ENCODE data around the gene FLRT1. TPM values are rescaled to one million over a fixed set of nuclear protein-coding genes. Genes with fewer than 3 reads are reported as not detected.

Gene FLRT1
- total and polyA plus RNA-seq, 2 of the 13 experiments (the other 11 are each of a cell fraction or from before 2014, with no cell fraction given): 0.02 to 0.08 TPM

DNA sequence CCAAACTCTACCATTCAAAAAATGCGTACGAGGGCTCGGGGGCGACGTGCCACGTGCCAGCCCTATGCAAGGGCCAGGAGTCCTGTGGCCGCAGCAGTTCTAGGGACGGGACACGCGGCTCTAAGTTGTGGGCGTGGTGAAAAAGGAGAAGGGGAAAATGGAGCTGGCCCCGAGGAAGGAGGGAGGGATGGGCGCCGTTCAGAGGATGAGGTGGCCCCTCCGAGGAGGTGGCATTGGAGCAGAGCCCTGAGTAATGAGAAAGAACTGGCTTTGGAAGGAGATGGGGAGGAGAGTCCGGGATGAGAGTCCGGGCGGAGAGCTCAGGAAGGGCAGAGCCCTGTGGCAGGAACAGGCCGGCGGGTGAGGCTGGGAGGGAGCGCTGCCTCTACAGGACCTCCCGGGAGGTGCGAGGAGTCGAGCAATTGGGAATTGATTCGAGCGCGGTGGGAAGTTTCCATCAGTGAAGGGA is 28.5 kb upstream of the FLRT1 start:
- WGBS (ENCODE audit: low lambda C conversion rate): 12% methylated on average over 21 of the region's 27 CpGs
- peak overlapping the region; percentile 9 to 70 (median 60); a peak in 5 of 6 replicates for H3K4me3 ChIP-seq (replicated peaks in 1 of 3; ENCODE audit: insufficient read depth in 1 of 3, low read depth in 2 of 3, low read length in 3 of 3)
- DNase-seq (ENCODE audit: low spot score) (no peak), FAIRE-seq (no peak), ATAC-seq (peak; percentile 49)
- no peak overlapping the region for H3K27ac ChIP-seq (ENCODE audit: extremely low read length, insufficient read depth, low read length)
- peaks cover 21% of the 10 kb centered on the region for H3K4me1 ChIP-seq (ENCODE audit: insufficient read depth, low read length)
- peaks cover 4% of the 10 kb centered on the region; the same call in 1 of the 2 replicates for H4K20me1 ChIP-seq (ENCODE audit: insufficient read depth, low read length)
- peaks cover 10% of the 10 kb centered on the region; the same call in 1 of the 2 replicates for H3K9me3 ChIP-seq (ENCODE audit: low read length)
- CTCF ChIA-PET (ENCODE audit: low intra/inter-chr PET ratio, low total read pairs): no interaction called here
- BruUV-seq (replicated peaks): TSS peak; percentile 61
- intact Hi-C loops (cut with micrococcal nuclease; ENCODE audit: unreplicated experiment) (loop anchor here (1.0 kb wide), 1 partner anchor 33 kb away; the partner anchor contains the start of gene COX8A), in situ Hi-C loops (cut with HindIII; ENCODE audit: extremely low pct_ligation_motif_present, low pct_unique_long_range_greater_than_20kb) (no loop called here)
- no peaks in the 10 kb centered on the region for H3K36me3 ChIP-seq (replicated peaks in 1 of 2; ENCODE audit: control insufficient read depth in 1 of 2, insufficient read depth in 2 of 2, low read length in 2 of 2)
- H3K9ac ChIP-seq (ENCODE audit: insufficient read depth, low read depth, low read length): no peak overlapping the region; the same call in 1 of the 2 replicates
- no peaks in the 10 kb centered on the region for H3K79me2 ChIP-seq (ENCODE audit: insufficient read depth, low read length)
- H2AFZ ChIP-seq (ENCODE audit: low read length): no peak overlapping the region
- peak overlapping the region; percentile 85 for H3K4me2 ChIP-seq (ENCODE audit: low read depth, low read length)
- POLR2A ChIA-PET: interaction anchor here (0.7 to 1.6 kb wide), 14 partner anchors 8 to 326 kb away, joined by 3 to 5 read pairs (median 3); partner anchors contain the start of genes COX8A, NUDT22, RTN3 and TRPT1
- H3K27me3 ChIP-seq (ENCODE audit: control insufficient read depth in 1 of 2, insufficient read depth in 2 of 2, low read length in 2 of 2): no peaks in the 10 kb centered on the region
- TF ChIP-seq ZNF124 (CRISPR knock-in tag; IDR thresholded peaks at IDR 0.05): no peak
- TF ChIP-seq, protein P1, sequence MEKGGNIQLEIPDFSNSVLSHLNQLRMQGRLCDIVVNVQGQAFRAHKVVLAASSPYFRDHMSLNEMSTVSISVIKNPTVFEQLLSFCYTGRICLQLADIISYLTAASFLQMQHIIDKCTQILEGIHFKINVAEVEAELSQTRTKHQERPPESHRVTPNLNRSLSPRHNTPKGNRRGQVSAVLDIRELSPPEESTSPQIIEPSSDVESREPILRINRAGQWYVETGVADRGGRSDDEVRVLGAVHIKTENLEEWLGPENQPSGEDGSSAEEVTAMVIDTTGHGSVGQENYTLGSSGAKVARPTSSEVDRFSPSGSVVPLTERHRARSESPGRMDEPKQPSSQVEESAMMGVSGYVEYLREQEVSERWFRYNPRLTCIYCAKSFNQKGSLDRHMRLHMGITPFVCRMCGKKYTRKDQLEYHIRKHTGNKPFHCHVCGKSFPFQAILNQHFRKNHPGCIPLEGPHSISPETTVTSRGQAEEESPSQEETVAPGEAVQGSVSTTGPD (CRISPR knock-in tag; IDR thresholded peaks at IDR 0.05): no peak
- TF ChIP-seq, protein P2, sequence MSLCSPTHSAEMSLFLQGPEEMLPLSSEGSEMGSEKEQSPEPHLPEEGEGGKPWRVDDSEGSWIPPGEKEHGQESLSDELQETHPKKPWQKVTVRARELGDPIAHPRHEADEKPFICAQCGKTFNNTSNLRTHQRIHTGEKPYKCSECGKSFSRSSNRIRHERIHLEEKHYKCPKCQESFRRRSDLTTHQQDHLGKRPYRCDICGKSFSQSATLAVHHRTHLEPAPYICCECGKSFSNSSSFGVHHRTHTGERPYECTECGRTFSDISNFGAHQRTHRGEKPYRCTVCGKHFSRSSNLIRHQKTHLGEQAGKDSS (CRISPR knock-in tag; IDR thresholded peaks at IDR 0.05; ENCODE audit: borderline replicate concordance, low read depth): 0 out of 2 replicates have a peak, but pooled peaks have one; percentile 20
- no peak for TF ChIP-seq FOXA3 (CRISPR knock-in tag; IDR thresholded peaks at IDR 0.05)
- TF ChIP-seq ZNF121 (CRISPR knock-in tag; IDR thresholded peaks at IDR 0.05): no peak
- TF ChIP-seq ZMAT3 (CRISPR knock-in tag; conservative IDR thresholded peaks at IDR 0.05): 0 out of 2 replicates have a peak, but pooled peaks have one; percentile 5
- TF ChIP-seq, protein P3, sequence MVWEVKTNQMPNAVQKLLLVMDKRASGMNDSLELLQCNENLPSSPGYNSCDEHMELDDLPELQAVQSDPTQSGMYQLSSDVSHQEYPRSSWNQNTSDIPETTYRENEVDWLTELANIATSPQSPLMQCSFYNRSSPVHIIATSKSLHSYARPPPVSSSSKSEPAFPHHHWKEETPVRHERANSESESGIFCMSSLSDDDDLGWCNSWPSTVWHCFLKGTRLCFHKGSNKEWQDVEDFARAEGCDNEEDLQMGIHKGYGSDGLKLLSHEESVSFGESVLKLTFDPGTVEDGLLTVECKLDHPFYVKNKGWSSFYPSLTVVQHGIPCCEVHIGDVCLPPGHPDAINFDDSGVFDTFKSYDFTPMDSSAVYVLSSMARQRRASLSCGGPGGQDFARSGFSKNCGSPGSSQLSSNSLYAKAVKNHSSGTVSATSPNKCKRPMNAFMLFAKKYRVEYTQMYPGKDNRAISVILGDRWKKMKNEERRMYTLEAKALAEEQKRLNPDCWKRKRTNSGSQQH (CRISPR knock-in tag; IDR thresholded peaks at IDR 0.05; ENCODE audit: low read depth): no peak
- no peak for TF ChIP-seq CENPT (CRISPR knock-in tag; IDR thresholded peaks at IDR 0.05; ENCODE audit: low read depth)
- TF ChIP-seq, protein P4, sequence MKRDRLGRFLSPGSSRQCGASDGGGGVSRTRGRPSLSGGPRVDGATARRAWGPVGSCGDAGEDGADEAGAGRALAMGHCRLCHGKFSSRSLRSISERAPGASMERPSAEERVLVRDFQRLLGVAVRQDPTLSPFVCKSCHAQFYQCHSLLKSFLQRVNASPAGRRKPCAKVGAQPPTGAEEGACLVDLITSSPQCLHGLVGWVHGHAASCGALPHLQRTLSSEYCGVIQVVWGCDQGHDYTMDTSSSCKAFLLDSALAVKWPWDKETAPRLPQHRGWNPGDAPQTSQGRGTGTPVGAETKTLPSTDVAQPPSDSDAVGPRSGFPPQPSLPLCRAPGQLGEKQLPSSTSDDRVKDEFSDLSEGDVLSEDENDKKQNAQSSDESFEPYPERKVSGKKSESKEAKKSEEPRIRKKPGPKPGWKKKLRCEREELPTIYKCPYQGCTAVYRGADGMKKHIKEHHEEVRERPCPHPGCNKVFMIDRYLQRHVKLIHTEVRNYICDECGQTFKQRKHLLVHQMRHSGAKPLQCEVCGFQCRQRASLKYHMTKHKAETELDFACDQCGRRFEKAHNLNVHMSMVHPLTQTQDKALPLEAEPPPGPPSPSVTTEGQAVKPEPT (CRISPR knock-in tag; IDR thresholded peaks at IDR 0.05; ENCODE audit: low read depth): 0 out of 2 replicates have a peak, but pooled peaks have one; percentile 11
- no peak for TF ChIP-seq SP5 (CRISPR knock-in tag; IDR thresholded peaks at IDR 0.05; ENCODE audit: borderline replicate concordance, low read depth)
- TF ChIP-seq HOXA3 (CRISPR knock-in tag; IDR thresholded peaks at IDR 0.05): no peak
- TF ChIP-seq, protein P5, sequence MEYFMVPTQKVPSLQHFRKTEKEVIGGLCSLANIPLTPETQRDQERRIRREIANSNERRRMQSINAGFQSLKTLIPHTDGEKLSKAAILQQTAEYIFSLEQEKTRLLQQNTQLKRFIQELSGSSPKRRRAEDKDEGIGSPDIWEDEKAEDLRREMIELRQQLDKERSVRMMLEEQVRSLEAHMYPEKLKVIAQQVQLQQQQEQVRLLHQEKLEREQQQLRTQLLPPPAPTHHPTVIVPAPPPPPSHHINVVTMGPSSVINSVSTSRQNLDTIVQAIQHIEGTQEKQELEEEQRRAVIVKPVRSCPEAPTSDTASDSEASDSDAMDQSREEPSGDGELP (IDR thresholded peaks at IDR 0.05; ENCODE audit: borderline replicate concordance, low read depth): no peak
- 0 out of 2 replicates have a peak, but pooled peaks have one; percentile 51 for TF ChIP-seq PAX8 (CRISPR knock-in tag; IDR thresholded peaks at IDR 0.05; ENCODE audit: borderline replicate concordance)
- TF ChIP-seq, protein P6, sequence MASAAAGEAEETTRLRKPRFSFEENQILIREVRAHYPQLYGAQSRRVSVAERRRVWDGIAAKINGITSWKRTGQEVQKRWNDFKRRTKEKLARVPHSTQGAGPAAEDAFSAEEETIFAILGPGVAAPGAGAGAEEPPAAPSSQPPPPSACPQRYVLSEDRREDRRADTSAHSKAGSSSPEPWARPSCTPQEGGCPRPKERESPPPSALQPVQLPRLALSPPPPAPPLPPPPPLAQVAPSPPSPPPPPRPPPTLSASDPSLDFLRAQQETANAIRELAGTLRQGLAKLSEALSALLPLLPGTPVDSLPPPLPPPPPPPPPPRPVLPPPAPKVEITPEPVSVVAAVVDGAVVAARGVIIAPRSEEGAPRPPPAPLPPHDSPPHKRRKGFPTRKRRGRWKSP (CRISPR knock-in tag; IDR thresholded peaks at IDR 0.05): no peak
- TF ChIP-seq HNRNPLL (IDR thresholded peaks at IDR 0.05; ENCODE audit: low read depth, low read length, poor library complexity, severe bottlenecking): no peak
- TF ChIP-seq HNRNPUL1 (IDR thresholded peaks at IDR 0.05; ENCODE audit: low read depth, low read length): no peak
- TF ChIP-seq ZNF12 (CRISPR knock-in tag; IDR thresholded peaks at IDR 0.05): no peak
